Suprapubic skin (tissue), 3 donors: ENCODE measurements around the gene PDE5A.

ENCODE experiments used
- CTCF ChIP-seq, 2 donors: fragments of 200-600 bp in 1 of 2; fragments of 450-650 bp in 1 of 2; sonication (generic) in 1 of 2; IDR thresholded peaks; one replicate each; pipeline ENCODE4 v1.5.1; 2016 to 2019; ENCODE audit warnings: antibody characterized with exemption in 2 of 2, mild to moderate bottlenecking in 1 of 2, moderate library complexity in 1 of 2
- POLR2A ChIP-seq, 2 donors: fragments of 450-650 bp; IDR thresholded peaks; one replicate each; pipeline ENCODE4 v1.6.1; 2017; ENCODE audit warnings: antibody characterized with exemption in 2 of 2, mild to moderate bottlenecking in 2 of 2, moderate library complexity in 2 of 2

DNA sequence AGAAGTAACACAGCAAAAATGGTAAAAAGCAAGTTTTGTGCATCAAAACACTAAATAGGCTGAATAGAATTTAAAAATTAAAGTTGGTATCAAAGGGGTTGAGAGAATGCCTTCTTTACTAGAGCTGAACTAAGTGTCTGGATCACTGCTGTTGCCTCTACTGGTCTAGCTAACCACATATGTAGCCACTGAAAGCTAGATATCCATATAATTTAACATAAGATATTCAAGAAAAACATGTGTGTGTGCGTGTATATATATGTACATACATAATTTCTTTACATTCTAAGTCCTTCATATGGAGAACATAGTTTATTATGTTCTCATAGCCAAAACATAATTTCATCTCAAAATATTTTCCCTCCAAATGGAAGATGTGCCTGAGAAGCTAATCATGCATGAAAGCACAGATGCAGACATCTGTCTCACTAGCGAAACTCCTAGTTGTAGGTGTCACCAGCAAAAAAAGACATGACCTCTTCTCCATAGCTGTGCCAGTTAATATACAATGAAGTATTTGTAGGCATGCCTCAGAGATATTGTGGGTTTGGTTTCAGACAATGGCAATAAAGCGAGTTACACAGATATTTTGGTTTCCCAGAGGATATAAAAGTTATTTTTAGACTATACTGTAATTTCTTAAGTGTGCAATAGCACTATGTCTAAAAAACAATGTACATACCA, 47.3 kb downstream of the PDE5A start:
- TF ChIP-seq CTCF (IDR thresholded peaks at IDR 0.05), result no peak
- TF ChIP-seq POLR2A (IDR thresholded peaks at IDR 0.05), result no peak
